ENCODE results near the gene GRIN1.

- TF ChIP-seq POLR2A (IDR thresholded peaks at IDR 0.05; ENCODE audit: low read depth, low read length) (no peak), POLR2AphosphoS5 (IDR thresholded peaks at IDR 0.05; ENCODE audit: low read depth, low read length) (no peak), TAF1 (IDR thresholded peaks at IDR 0.05; ENCODE audit: low read depth, low read length) (no peak), SPI1 (IDR thresholded peaks at IDR 0.05; ENCODE audit: low read depth, low read length) (no peak)
Observed at GRCh38 chr9:137167747-137168572, 29.0 kb downstream of the GRIN1 start.
